ENCODE data around the gene NDUFC2.
"Not testable (repeated sequence)": the region's sequence is repeated elsewhere in the genome, so short reads cannot be mapped to it uniquely, and the experiment has no call there.

The NDUFC2 gene

GRCh38 chr11:78030429-78031325 is 49.0 kb downstream of the NDUFC2 start:
- DNase-seq (ENCODE audit: low read depth in 2 of 2), result no peak

DNA sequence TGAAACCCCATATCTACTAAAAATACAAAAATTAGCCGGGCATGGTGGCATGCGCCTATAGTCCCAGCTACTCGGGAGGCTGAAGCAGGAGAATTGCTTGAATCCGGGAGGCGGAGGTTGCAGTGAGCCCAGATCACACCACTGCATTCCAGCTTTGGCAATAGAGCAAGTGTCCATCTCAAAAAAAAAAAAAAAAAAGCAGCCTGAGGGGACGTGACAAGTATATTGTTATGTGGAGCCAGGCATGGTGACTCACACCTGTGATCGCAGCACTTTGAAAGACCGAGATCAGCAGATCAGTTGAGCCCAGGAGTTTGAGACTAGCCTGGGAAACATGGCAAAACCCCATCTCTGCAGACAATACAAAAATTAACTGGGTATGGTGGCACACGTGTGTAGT is 51.2 kb downstream of the NDUFC2 start:
- DNase-seq (ENCODE audit: low read depth in 2 of 2), result not testable (repeated sequence)

DNA sequence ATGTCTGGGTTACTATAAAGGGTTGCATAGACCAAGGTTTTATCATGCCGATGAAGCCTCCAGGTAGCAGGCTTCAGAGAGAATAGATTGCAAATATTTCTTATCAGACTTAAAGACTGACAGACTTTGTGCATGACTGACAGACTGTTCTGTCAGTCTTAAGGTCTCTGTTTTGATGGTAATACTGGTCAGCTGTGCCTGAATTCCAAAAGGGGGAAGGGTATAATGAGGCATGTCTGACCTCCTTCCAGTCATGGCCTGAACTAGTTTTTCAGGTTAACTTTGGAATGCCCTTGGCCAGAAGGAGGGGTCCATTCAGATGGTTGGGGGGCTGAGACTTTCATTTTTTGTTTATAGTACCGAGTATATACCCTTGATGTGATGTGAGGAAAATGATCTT is 51.9 kb downstream of the NDUFC2 start:
- DNase-seq (ENCODE audit: low read depth in 2 of 2), result no peak

DNA sequence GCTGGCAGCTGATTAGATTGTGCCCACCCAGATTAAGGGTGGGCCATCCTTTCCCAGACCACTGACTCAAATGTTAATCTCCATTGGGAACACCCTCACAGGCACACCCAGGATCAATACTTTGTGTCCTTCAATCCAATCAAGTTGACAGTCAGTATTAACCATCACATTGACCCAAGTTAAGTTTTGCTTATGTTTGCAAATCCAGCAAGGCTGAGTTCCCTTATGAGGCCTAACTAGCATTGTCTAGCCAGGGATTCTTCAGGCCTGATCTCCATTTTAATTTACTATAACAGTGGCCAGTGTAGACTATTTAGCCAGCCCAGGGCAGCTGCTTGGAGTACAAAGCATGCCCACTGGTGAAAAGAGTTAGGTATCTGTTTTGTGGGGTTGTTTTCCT is 54.3 kb downstream of the NDUFC2 start:
- no peak for DNase-seq (ENCODE audit: low read depth in 2 of 2)

DNA sequence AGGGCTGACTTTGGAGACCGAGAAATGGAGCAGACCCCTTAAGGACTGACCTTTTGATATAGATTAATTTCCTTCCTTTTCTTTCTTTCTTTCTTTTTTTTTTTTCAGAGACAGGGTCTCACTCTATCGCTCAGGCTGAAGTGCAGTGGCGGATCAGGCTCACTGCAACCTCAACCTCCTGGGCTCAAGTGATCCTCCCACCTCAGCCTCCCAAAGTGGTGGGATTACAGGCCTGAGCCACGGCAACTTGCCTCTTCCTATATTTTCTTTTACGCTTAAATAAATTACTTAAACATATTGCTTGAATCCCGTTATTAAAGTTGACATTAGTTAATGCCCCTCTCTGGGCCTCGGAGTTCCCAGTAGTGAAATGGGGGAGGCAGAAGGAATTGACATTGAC is 56.2 kb downstream of the NDUFC2 start:
- DNase-seq (ENCODE audit: low read depth in 2 of 2), result no peak

DNA sequence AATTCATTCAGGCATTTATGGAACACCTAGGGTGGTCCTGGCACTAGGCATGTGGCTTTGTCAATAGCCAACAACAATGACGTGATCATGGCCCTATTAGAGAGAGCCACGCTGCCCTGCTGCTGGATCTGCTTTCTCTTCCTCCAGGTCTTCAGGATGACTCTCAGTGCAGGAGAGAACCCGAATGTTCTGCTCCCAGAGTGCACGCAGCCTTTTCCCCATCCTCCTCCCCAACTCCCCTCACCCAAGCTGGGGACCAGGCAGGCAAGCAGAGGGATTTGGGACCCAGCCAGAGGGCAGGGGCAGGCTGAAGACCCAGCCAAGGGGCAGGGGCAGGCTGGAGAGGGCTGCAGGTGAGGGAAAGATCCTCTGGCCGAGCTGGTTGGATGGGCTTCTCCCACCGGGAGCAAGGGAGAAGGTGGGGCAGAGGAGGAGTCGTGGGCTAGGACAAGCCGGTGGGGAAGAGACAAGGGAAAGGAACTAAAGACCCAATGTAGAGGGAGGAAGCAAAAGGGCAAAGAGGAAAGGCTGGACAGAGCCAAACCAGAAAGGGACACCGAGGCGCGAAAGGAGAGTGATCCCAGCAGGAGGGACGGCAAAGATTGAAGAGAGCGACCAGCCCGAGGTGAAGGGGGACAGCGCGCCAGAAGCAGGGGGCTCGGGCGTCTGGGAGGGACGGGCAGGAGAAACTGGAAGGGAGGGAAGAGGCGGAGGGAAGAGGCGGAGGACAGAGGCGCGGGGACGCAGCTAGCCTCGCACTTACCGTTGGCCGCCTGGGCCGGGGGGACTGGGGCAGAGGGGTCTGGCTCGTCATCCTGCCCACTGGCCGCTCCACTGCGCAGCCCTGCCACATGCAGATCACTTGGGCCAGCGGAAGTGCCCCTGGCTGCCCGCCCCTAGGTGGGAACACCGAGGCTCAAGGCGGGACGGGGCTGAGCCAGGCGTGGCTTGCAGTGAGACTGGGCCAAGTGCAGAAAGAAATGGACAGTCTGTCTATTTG is 57.0 kb downstream of the NDUFC2 start, which contains the start of gene KCTD14:
TSS of gene KCTD14 (minus strand) at position 880 of the 1,000 bp plus-strand sequence. CDS start at position 853, 27 bp downstream.
- DNase-seq (ENCODE audit: low read depth in 2 of 2), result no peak

GRCh38 chr11:78021611-78022010 is 58.1 kb downstream of the NDUFC2 start:
- no peak for DNase-seq (ENCODE audit: low read depth in 2 of 2)

GRCh38 chr11:78020246-78020645 is 59.4 kb downstream of the NDUFC2 start:
- no peak for DNase-seq (ENCODE audit: low read depth in 2 of 2)

DNA sequence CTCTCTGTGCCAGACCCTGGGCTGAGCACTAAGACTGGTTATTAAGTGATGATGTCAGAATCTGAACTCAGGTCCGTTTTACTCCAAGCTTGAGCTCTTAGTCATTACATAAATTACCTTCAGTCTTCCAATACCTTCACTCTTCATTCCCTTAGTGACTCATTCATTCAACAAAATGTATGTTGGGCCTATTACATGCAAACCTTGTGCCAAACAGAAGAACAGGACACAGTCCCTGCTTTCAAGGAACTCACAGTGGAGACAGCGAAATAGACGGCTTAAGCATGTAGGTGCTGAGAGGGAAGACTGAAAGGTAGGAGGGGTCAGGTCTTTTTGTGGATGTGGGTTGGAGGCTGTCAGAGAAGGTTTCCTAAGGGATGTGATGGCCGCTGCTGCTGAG is 59.9 kb downstream of the NDUFC2 start:
- DNase-seq (ENCODE audit: low read depth in 2 of 2), result no peak

All from stimulated activated CD8-positive, alpha-beta memory T cell treated with anti-CD3 and anti-CD28 coated beads, Interleukin-15, amount 100 ng/mL, for 48 hours (primary cell).